GM19099 (cell line): ENCODE measurements around the gene TGFBR1.

Source experiments
- POLR2A ChIP-seq: IDR thresholded peaks from 3 replicates; pipeline ENCODE4 v1.6.1; 2011; ENCODE audit warnings: low read depth; ENCODE audit not compliant: insufficient read length; ENCODE audit errors: extremely low read depth

The TGFBR1 gene

DNA sequence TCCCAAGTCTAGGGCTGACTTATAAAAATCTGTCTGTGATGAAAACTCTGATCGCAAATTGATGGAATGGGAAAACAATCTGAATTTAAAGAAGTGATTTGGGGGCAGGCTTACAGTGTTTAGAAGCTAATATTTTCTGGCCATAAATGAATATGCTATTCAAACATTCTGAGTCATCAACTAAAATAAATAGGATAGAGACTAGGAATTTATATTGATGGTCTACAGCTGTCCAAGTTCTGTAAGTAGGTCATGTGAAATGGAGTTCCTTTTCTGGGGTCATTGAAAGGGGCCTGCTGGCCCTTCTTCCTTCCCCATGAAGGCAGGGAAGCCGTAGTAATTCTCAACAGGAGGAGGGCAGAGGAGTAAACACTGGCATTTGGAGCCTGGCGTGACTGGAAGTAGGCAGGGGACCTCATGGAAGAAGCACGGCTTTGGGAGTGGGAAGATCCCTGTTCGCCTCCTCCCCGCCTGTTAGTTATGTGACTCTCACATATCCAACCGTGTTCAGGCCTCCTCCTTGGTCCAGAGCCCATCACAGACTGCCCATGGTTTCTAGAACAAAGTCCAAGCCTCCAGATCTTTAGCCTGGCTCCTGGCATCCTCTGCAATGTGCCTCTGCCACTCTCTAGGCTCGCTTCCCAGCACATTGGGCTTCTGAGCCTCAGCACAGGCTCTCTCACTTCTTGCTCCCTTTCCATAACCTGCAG, 85.1 kb downstream of the TGFBR1 start:
- no peak for TF ChIP-seq POLR2A

DNA sequence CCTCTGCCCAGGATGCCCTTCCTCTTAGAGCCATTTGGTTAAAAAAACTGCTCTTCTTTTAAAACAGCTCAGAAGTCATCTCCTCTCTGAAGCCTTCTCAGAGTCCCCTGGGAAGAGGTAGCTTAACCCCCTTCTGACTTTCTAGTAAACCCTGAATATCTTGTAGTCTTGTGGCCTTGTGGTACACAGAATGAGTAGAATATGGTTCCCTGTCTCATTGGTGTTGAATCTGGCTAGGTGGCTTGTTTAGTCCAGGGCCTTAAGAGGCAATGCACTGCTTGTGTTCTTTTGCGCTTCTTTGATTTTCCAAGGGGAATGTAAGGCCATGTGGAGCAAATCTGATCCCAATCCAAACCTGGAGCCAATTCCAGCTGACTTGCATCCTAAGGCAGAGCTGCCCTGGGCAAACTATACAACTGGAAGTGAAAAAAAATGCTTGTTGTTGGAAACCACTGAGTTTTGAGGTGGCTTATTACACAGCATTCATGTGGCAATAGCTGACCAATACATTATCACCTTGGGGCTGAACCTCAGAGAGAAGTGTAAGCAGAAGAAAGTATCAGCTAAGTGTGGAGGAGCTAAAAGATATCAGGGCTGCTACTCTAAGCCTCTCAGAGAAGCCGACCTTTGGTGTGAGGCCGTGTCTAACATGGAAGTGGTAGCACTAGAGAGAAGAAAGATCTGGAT, 85.8 kb downstream of the TGFBR1 start:
- TF ChIP-seq POLR2A, result no peak

DNA sequence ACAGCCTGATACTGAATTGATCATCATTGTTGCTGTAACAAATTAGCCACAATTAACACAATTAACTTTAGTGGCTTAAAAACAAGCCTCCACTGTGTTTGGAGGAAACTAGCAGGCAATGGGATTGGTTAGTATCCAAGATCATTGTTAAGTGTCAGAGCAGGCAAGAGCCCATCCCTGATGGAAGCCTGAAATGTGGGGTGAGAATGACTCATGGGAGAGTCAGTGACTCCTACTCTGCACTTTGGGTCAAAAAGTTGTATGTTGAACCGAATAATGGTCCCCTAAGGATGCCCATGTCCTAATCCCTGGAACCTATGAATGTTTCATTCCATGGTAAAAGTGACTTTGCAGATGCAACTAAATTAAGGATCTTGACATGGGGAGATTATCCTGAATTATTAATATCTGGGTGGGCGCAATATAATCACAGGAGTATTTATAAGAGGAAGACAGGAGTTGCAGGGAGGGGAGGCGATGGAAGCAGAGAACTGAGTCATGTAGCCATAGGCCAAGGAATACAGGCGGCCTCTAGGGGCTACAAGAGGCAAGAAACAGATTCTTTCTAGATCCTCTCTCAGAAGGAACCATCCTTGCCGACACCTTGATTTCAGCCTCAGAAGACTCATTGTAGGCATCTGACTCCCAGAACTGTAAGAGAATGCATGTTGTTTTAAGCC, 88.0 kb downstream of the TGFBR1 start:
- TF ChIP-seq POLR2A, result no peak

DNA sequence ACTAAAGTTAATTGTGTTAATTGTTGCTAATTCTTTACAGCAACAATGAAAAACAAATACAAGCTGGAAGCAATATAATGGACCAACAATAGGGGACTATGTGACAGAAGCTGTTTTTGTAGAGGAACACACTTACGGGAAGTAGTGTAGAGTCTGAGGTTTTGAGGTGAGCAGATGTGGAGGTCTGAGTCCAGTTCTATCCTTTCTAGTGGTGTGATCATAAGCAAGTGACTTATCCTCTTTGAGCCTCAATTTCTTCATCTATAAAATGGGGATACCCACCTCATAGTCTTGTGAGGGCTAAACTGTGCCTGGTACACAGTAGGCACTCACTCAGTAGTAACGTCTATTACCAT, 88.5 kb downstream of the TGFBR1 start:
- no peak for TF ChIP-seq POLR2A

DNA sequence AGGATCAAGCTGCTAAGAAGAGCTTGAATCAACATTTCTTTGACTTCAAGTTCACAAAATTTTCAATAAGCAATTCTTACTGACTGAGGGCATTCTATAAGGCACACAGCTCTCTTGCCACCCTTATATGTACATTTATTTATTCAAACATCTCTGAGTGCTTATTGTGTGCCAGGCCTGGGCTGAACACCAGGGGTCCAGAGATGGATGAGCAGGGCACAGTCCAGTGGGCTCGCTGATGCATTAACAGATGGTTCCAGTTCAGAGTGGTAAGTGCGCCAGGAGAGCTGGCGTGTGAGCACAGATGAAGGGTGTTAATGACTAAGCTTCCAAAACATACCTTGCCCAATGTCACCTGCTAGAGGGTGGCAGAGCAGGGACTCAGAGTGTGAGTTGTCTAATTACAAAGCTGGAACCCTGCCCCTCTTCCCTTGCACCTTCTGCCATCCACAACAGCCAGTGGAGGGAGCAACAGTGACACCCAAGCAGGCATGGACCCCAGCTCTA, 92.3 kb downstream of the TGFBR1 start:
- TF ChIP-seq POLR2A, result no peak

DNA sequence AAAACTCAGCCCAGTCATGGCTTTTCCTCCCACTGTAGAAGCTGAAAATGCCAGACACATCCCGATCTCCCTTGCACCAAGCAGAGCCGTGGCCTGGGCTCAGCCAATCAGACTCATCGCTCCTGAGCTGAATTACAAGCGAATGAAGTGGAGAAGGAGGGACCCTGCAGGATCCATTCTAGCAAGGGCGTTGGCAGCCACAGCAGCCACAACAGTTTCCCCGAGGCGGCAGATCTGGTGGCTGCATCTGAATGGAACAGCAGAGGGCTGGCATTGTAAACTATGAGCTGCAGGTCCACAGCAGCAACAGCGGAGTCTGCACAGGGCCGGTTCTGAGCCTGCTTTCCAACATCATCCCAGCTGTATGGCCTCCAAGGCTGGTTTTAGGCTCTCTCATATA, 93.1 kb downstream of the TGFBR1 start:
- TF ChIP-seq POLR2A, result no peak

DNA sequence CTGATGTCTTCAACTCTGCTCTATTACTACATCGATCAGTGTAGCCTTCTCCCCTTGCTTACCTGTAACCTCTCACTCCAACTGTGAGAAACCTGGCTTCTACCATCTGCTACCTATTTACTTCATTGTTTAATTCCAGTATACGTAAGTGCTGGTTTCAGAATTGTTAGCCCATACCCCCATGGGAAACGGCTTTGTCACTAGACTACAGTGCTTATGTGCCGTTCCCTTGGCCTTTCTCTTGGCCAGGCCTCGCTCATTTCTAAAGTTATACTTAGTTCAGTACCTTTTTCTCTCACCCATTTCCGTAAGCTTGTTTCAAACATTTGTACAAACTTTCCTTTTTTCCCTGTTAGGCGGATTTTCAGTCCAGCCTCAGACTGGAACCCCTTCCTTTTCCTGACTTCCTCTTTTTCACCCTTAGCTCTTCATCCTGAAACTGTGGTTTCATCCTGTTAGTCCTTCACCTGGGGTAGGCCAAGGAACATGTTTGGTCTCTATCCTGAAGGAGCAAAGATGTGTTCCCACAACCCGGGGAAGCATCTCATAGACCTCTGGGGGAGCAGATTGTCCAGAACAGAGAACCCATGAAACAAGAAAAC, 95.1 kb downstream of the TGFBR1 start:
- TF ChIP-seq POLR2A, result no peak

DNA sequence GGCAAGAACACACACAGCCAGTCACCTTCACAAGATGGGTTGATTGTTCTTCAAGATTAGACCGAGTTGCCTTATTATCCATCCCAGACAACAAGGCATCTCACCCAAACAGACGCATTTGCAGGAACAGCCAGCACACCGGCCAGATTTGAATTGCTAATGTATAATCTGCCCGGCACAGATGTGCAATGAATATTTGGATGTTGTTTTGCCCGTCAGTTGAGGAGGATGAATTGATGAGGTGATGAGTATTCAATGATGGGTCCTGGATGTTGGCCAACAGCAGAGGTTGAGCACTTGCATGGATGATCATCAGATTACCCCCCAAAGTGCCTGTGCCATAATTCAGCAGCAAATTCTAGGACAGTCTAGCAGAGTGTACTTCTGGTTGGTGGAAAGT, 96.7 kb downstream of the TGFBR1 start:
- TF ChIP-seq POLR2A, result no peak
